HG02759 (cell line): Measurements from ENCODE around the gene LRCH4.
"Not testable (repeated sequence)": the region's sequence is repeated elsewhere in the genome, so short reads cannot be mapped to it uniquely, and the experiment has no call there.

Experiments
- ATAC-seq: cut with Tn5 transposase; IDR thresholded peaks from one replicate; pipeline ENCODE4 v1.9.1; 2021; ENCODE audit warnings: mild to moderate bottlenecking, moderate library complexity; ENCODE audit not compliant: unreplicated experiment

Gene LRCH4

GRCh38 chr7:100546129-100546925, 39.6 kb downstream of the LRCH4 start:
- ATAC-seq, result no peak

DNA sequence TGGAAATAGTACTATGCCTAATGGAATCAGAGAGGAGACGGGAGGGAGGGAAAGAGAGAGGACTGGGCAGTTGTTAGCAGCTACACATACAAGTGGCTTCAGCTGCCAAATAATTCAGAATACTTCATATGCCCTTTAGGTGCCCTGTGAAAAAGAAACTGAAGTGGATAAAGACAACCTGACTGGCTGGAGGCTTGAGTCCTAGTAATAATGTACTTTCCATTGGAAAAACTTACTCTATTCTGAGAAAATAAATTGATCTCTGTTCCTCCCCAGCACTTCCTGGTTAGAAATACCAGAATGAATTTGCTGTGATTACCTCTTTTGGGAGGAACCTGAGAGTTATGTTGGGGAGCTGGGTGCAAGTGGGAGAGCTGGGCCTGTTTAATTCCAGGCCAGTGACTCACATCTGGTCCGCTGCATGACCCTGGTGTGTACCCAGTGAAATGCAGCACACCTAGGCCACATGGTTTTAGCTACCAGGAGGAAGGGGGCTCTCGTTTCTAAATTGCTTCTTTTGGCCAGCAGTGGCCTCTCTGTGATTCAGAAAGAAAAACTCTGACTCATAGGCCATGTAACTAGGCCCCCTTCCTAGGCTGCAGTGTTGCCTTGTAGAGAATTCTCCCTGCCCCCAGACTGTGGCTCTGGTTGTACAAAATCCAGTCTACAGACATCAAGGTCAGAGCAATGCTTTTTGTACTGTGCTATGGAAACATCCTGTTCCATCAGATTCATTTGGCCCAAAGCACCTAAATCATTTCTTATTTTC, 40.4 kb downstream of the LRCH4 start:
- peak; percentile 66 for ATAC-seq

DNA sequence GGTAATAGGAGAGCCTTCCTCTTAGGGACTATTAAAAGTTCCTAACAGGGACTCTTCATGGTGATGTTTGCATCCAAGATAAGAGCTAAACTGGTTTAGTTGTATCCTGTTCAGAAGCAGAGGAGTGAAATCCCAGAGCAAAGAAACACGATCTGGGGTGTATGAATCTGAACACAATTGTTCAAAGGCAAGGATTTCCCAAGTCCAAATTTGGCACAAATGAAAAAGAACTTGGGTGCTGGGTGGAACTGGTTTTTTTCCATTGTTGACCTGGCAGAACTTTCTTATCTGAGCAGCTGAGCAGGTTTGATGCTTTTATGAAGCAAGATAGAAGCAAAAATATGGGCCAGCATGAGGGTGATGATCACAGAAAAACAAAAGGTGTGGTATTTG, 41.0 kb downstream of the LRCH4 start:
- no peak for ATAC-seq

DNA sequence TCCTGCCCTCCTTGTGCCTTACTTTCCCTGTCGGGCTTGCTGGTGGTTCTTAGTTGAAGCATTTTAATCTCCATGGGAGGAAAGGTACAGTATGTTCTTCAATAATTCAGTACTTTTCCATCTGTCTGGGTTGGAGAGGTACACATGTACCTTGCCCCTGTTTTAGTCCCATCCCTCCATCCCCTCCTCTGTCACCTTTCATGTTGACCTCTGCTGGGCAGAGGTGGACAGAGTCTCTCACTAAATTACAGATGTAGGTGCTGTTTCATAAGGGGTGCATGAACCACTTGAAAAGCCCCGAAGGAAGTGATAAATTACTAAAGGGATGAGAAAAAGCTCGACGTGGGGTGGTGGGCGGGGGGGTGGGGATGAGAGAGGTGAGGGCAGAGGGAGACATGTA, 41.5 kb downstream of the LRCH4 start:
- no peak for ATAC-seq

DNA sequence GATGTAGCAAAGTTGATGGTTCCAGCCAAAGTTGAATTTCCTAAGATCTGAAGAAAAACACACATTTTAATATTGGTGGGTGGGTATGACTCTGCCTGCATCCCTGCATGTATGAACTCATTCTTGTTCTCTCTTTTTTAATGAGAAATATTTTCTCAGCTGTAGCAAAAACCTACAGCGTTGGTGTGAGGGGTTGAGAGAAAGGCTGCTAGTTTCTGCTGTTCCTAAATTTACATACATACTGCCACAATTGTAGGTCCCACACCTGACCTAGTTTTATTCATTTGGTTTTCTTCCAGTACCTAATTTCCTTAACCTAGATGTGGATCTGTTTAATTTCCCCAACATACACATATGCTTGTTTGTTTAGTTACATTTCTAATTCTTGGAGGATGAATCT, 42.3 kb downstream of the LRCH4 start:
- no peak for ATAC-seq

DNA sequence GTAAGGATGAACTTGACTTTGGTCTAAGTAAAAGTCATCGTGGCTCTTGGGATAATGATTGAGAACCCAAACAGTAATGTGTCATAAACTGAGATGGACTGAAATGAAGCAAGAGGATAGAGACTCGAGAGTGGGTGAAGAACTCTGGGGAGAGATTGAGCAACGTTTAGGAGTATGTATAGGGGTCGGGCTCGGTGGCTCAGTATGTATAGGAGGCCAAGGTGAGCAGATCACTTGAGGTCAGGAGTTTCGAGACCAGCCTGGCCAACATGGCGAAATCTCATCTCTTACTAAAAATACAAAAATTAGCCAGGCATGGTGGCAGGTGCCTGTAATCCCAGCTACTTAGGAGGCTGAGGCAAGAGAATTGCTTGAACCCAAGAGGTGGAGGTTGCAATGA, 44.6 kb downstream of the LRCH4 start:
- not testable (repeated sequence) for ATAC-seq

GRCh38 chr7:100540073-100540723, 45.7 kb downstream of the LRCH4 start:
- no peak for ATAC-seq

GRCh38 chr7:100539436-100540006, 46.4 kb downstream of the LRCH4 start:
- ATAC-seq, result no peak

DNA sequence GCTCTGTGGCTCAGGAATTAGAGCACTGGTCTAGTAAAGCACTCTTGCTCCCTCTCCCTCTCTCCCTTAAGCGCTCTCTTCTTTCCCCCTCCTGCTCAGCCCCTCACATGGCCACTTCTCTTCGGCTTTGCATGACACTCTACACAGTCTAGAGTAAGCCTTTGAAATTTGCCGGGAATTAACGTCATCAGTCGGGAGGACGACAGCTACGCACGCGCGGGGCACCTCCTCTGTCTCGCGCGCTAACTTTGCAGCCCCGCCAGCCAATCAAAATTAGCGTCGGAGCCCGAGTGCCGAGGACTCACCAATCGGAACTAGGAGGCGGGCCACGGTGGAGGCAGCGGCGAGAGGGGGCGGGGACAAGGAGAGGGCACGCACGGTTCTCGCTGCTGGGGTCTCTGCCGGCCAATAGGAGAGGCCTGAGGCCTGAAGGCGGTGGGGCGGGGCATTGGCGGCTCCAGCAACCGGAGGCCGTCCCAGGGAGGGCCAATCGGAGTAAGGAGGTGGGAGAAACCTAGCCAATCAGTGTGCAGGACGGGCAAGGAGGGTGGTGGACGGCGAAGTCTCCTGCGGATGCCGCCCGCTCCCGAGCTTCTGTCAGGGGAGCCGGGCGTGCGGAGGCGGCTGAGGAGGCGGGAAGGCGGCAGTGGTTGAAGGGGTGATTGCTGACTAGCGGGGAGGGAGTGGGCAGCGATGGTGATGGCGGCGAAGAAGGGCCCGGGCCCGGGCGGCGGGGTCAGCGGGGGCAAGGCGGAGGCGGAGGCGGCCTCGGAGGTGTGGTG, 47.1 kb downstream of the LRCH4 start, which contains the start of gene AGFG2:
Gene AGFG2 (plus strand): TSS at position 550 of the 782 bp plus-strand sequence. CDS start 144 bp downstream, at position 694.
- ATAC-seq, result peak; percentile 97

GRCh38 chr7:100538348-100538653, 47.6 kb downstream of the LRCH4 start:
- ATAC-seq, result no peak

GRCh38 chr7:100536695-100537094, 49.2 kb downstream of the LRCH4 start:
- ATAC-seq, result not testable (repeated sequence)

DNA sequence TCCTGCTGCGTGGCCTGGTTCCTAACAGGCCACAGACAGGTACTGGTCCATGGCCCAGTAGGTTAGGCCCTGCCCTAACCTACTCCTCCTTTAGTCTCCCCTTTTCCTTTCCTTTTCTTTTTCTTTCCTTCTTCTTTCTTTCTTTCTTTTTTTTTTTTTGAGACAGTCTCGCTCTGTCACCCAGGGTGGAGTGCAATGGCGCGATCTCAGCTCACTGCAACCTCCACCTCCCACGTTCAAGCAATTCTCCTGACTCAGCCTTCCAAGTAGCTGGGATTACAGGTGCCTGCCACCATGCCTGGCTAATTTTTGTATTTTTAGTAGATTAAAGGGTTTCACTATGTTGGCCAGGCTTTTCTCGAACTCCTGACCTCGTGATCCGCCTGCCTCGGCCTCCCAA, 49.9 kb downstream of the LRCH4 start:
- ATAC-seq, result not testable (repeated sequence)

GRCh38 chr7:100532165-100533022, 53.5 kb downstream of the LRCH4 start:
- no peak for ATAC-seq

DNA sequence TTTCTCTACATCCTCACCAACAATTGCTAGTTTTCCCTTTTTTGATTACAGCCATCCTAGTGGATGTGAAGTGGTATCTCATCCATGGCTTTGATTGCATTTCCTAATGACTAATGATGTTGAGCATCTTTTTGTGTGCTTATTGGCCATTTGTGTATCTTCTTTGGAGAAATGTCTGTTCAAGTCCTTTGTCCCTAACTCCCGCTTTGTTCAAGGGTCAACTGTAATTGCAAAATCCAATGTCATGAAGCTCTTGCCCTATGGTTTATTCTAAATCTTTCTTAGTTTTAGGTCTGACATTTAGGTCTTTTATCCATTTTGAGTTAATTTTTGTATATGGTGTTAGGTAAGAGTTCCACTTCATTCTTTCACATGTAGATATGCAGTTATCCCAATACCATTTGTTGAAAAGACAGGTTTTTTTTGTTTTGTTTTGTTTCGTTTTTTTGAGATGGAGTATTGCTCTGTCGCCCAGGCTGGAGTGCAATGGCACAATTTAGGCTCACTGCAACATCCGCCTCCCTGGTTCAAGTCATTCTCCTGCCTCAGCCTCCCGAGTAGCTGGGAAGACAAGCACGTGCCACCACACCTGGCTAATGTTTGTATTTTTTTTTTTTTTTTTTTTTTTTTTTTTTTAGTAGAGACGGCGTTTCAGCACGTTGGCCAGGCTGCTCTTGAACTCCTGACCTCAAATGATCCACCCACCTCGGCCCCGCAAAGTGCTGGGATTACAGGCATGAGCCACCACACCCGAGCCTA, 57.6 kb downstream of the LRCH4 start:
- not testable (repeated sequence) for ATAC-seq
